CD14-positive monocyte (primary cell): ENCODE results near the gene GOSR2. TPM values are rescaled to one million over a fixed set of nuclear protein-coding genes. Genes with fewer than 3 reads are reported as not detected.

Experiments
- DNase-seq, 3 donors: peaks; one replicate each; pipeline ENCODE4 v3.0.0-alpha.2; 2011 to 2022
- H2AFZ ChIP-seq: 2 replicates; pipeline ENCODE4 v1.6.0; 2012; ENCODE audit warnings: mild to moderate bottlenecking, low read depth, low read length, inconsistent platforms; ENCODE audit not compliant: insufficient read depth, poor library complexity, severe bottlenecking
- H3K27ac ChIP-seq, 2 donors: 1 replicate in 1 of 2; 2 replicates in 1 of 2; pipeline ENCODE4 v1.5.1; 2012 to 2013; ENCODE audit warnings: low read length in 2 of 2, control low read depth in 1 of 2, inconsistent platforms in 1 of 2, low read depth in 1 of 2, mild to moderate bottlenecking in 1 of 2
- H3K27me3 ChIP-seq, 2 donors: one replicate each; pipeline versions ENCODE4 v1.6.0 to v1.6.1; 2011 to 2013; ENCODE audit warnings: low read length in 2 of 2; ENCODE audit not compliant: control insufficient read depth in 2 of 2, insufficient read depth in 2 of 2
- H3K36me3 ChIP-seq, 2 donors: replicated peaks in 1 of 2; 1 replicate in 1 of 2; 2 replicates in 1 of 2; pipeline versions ENCODE4 v1.5.1 to v1.6.1; 2012 to 2013; ENCODE audit warnings: low read length in 2 of 2, control low read depth in 1 of 2, inconsistent platforms in 1 of 2, mild to moderate bottlenecking in 1 of 2; ENCODE audit not compliant: insufficient read depth in 2 of 2, control insufficient read depth in 1 of 2
- H3K4me1 ChIP-seq, 2 donors: 1 replicate in 1 of 2; 2 replicates in 1 of 2; pipeline versions ENCODE4 v1.5.1 to v1.6.1; 2012 to 2013; ENCODE audit warnings: low read length in 2 of 2, control low read depth in 1 of 2, inconsistent platforms in 1 of 2, mild to moderate bottlenecking in 1 of 2, moderate library complexity in 1 of 2; ENCODE audit not compliant: insufficient read depth in 2 of 2, control insufficient read depth in 1 of 2
- H3K4me2 ChIP-seq: replicated peaks from 2 replicates; pipeline ENCODE3; 2012; ENCODE audit warnings: low read length, moderate library complexity, mild to moderate bottlenecking; ENCODE audit not compliant: poor library complexity, severe bottlenecking; ENCODE audit errors: extremely low read depth
- H3K4me3 ChIP-seq, 3 experiments: fragments of 200-600 bp in 1 of 3; sonication (generic) in 1 of 3; replicated peaks in 1 of 3; 1 replicate in 2 of 3; 2 replicates in 1 of 3; pipeline ENCODE4 v1.5.1; 2011 to 2013; ENCODE audit warnings: low read length in 3 of 3, mild to moderate bottlenecking in 3 of 3, control low read depth in 2 of 3, low read depth in 2 of 3, inconsistent platforms in 1 of 3, moderate library complexity in 1 of 3
- H3K79me2 ChIP-seq: 2 replicates; pipeline ENCODE4 v1.6.0; 2012; ENCODE audit warnings: mild to moderate bottlenecking, control low read depth, inconsistent platforms, low read length, moderate library complexity; ENCODE audit not compliant: insufficient read depth
- H3K9ac ChIP-seq: 2 replicates; pipeline ENCODE4 v1.6.0; 2017; ENCODE audit warnings: low read length, mild to moderate bottlenecking; ENCODE audit not compliant: insufficient read depth, poor library complexity, severe bottlenecking
- H3K9me3 ChIP-seq, 2 donors: replicated peaks in 1 of 2; 1 replicate in 1 of 2; 2 replicates in 1 of 2; pipeline versions ENCODE4 v1.5.1 to v1.6.1; 2012 to 2013; ENCODE audit warnings: low read length in 2 of 2, control low read depth in 1 of 2; ENCODE audit not compliant: control insufficient read depth in 1 of 2, insufficient read depth in 1 of 2
- H4K20me1 ChIP-seq: 2 replicates; pipeline ENCODE4 v1.6.0; 2012; ENCODE audit warnings: mild to moderate bottlenecking, low read length, control low read depth, moderate library complexity; ENCODE audit not compliant: insufficient read depth
- H3K27ac Mint-ChIP-seq, 7 donors: one replicate each; pipeline ENCODE4 v1.8.0; 2020; ENCODE audit warnings: mild to moderate bottlenecking in 7 of 7, mixed read lengths in 7 of 7, moderate library complexity in 6 of 7, inconsistent platforms in 2 of 7
- H3K27me3 Mint-ChIP-seq, 3 donors: one replicate each; pipeline ENCODE4 v1.8.0; 2021 to 2022; ENCODE audit warnings: low read depth in 3 of 3, mild to moderate bottlenecking in 3 of 3, mixed read lengths in 3 of 3, moderate library complexity in 3 of 3, inconsistent platforms in 1 of 3
- H3K36me3 Mint-ChIP-seq, 2 donors: one replicate each; pipeline ENCODE4 v1.8.0; 2020; ENCODE audit warnings: mixed read lengths in 2 of 2, inconsistent platforms in 1 of 2, mild to moderate bottlenecking in 1 of 2
- H3K4me1 Mint-ChIP-seq: one replicate; pipeline ENCODE4 v1.8.0; 2020; ENCODE audit warnings: mild to moderate bottlenecking, mixed read lengths
- H3K4me3 Mint-ChIP-seq, 2 donors: one replicate each; pipeline ENCODE4 v1.8.0; 2020; ENCODE audit warnings: mild to moderate bottlenecking in 2 of 2, mixed read lengths in 2 of 2, moderate library complexity in 1 of 2
- H3K9me3 Mint-ChIP-seq, 7 donors: one replicate each; pipeline ENCODE4 v1.8.0; 2020 to 2022; ENCODE audit warnings: mixed read lengths in 7 of 7, mild to moderate bottlenecking in 6 of 7, moderate library complexity in 6 of 7, inconsistent platforms in 2 of 7
- WGBS: methylation state at CpG from one replicate; pipeline ENCODE4 v1.1.5; 2013; ENCODE audit warnings: missing lambda C conversion rate; ENCODE audit not compliant: insufficient coverage; 5-methylcytosine and 5-hydroxymethylcytosine counted together
- intact Hi-C, 2 donors: fragments of 100-400 bp; cut with micrococcal nuclease; formaldehyde crosslinking; loops; one replicate each; pipeline versions ENCODE4 v1.15.0 to v1.15.1; 2023
- polyA plus RNA-seq, 3 donors: library from polyadenylated mRNA; depleted of rRNA in 1 of 3; unstranded in 2 of 3; stranded (reverse) in 1 of 3; fragments of 300-500 nt in 2 of 3; fragments of >200 nt in 1 of 3; fragmentation: Illumina TruSeq in 2 of 3; gene quantifications; 1 replicate in 2 of 3; 2 replicates in 1 of 3; pipeline ENCODE4 v1.2.3, GENCODE V29; 2012 to 2021
- TF ChIP-seq, protein P1 (sequence below): fragments of 200-600 bp; IDR thresholded peaks from one replicate; pipeline ENCODE4 v1.8.0; 2022; ENCODE audit warnings: antibody characterized with exemption, mild to moderate bottlenecking

The GOSR2 gene
- polyA plus RNA-seq, 3 donors: 25.2 to 31.1 (median 27.7) TPM

DNA sequence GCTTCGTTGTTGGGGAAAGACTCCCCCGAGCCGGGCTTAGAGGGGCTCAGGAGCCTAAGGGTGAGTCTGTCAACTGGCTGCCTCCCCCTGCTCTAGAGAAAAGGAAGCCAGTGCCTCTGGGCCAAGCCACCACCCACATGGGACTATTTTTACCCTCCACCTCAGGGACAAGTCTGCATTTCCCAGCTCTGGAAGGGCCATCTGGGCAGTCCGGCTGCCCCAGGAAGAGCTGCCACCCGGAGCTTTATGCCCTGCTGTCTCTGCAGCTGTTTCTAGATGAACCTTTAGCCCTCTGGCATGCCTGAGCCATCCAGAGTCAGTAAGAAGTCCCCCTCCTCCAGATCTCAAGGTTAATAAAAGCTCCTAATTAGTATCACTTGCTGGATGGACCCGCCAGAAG lies 61.4 kb downstream of the GOSR2 start:
- no peak for DNase-seq
- Mint-ChIP-seq H3K27ac (no peak overlapping the region), H3K4me1 (peaks cover 4% of the 10 kb centered on the region), H3K36me3 (no peaks in the 10 kb centered on the region), H3K27me3 (peaks cover 25 to 39% (median 35%) of the 10 kb centered on the region in 3 donors), H3K9me3 (peaks cover 0 to 3% (median 0%) of the 10 kb centered on the region in 7 donors), H3K4me3 (no peak overlapping the region)
- TF ChIP-seq, protein P1, sequence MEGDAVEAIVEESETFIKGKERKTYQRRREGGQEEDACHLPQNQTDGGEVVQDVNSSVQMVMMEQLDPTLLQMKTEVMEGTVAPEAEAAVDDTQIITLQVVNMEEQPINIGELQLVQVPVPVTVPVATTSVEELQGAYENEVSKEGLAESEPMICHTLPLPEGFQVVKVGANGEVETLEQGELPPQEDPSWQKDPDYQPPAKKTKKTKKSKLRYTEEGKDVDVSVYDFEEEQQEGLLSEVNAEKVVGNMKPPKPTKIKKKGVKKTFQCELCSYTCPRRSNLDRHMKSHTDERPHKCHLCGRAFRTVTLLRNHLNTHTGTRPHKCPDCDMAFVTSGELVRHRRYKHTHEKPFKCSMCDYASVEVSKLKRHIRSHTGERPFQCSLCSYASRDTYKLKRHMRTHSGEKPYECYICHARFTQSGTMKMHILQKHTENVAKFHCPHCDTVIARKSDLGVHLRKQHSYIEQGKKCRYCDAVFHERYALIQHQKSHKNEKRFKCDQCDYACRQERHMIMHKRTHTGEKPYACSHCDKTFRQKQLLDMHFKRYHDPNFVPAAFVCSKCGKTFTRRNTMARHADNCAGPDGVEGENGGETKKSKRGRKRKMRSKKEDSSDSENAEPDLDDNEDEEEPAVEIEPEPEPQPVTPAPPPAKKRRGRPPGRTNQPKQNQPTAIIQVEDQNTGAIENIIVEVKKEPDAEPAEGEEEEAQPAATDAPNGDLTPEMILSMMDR: no peak
- H3K4me2 ChIP-seq: no peak overlapping the region
- no peaks in the 10 kb centered on the region for H3K9me3 ChIP-seq
- no peaks in the 10 kb centered on the region for H4K20me1 ChIP-seq
- WGBS: 94% methylated on average over 2 of the region's 6 CpGs
- H3K79me2 ChIP-seq: no peaks in the 10 kb centered on the region
- no peak overlapping the region for H3K9ac ChIP-seq
- intact Hi-C loops: no loop called here
- H3K4me3 ChIP-seq: no peak overlapping the region
- H3K27ac ChIP-seq: no peak overlapping the region
- H3K27me3 ChIP-seq: peaks cover 14 to 26% of the 10 kb centered on the region in 2 donors
- peaks cover 0 to under 1% of the 10 kb centered on the region in 2 donors for H3K4me1 ChIP-seq
- no peaks in the 10 kb centered on the region for H3K36me3 ChIP-seq
- H2AFZ ChIP-seq: no peak overlapping the region

- WGBS: 100% methylated on average over 5 of the region's 5 CpGs
- peaks cover 9 to 21% of the 10 kb centered on the region in 2 donors for H3K27me3 ChIP-seq
- no peaks in the 10 kb centered on the region for H3K36me3 Mint-ChIP-seq
- no peak overlapping the region for H3K27ac Mint-ChIP-seq
- H3K4me1 Mint-ChIP-seq: peaks cover 2% of the 10 kb centered on the region
- H3K9ac ChIP-seq: no peak overlapping the region
- no peaks in the 10 kb centered on the region for H3K4me1 ChIP-seq
- no peaks in the 10 kb centered on the region for H3K36me3 ChIP-seq
- no peaks in the 10 kb centered on the region for H4K20me1 ChIP-seq
- no peak overlapping the region for H3K4me3 ChIP-seq
- H3K27me3 Mint-ChIP-seq: peaks cover 21 to 33% (median 29%) of the 10 kb centered on the region in 3 donors
- H3K9me3 Mint-ChIP-seq: peaks cover 0 to 3% (median 0%) of the 10 kb centered on the region in 7 donors
- no peak overlapping the region for H3K4me2 ChIP-seq
- H3K27ac ChIP-seq: no peak overlapping the region
- no peaks in the 10 kb centered on the region for H3K79me2 ChIP-seq
- TF ChIP-seq, protein P1: no peak
- no peak overlapping the region for H2AFZ ChIP-seq
- H3K9me3 ChIP-seq: no peaks in the 10 kb centered on the region
- intact Hi-C loops: no loop called here
- DNase-seq: no peak
- H3K4me3 Mint-ChIP-seq: no peak overlapping the region
These were observed 61.9 kb downstream of the GOSR2 start for GRCh38 chr17:46984892-46985291.
